Activated CD8-positive, alpha-beta memory T cell treated with anti-CD3 and anti-CD28 coated beads, Interleukin-2, amount 50 U/mL, for 4 hours (primary cell): ENCODE data around the gene SPG21.
"Not testable (repeated sequence)": the region's sequence is repeated elsewhere in the genome, so short reads cannot be mapped to it uniquely, and the experiment has no call there.

Experiments used
- DNase-seq: peaks from one replicate; pipeline ENCODE4 v3.0.0-alpha.2; 2020

The SPG21 gene

GRCh38 chr15:64989416-64990167 is at the start of gene SPG21:
Gene SPG21 (minus strand): TSS chr15:64989914. CDS start chr15:64983569, 6,345 bp downstream.
- DNase-seq = peak; percentile 92

GRCh38 chr15:65038836-65039235 is 49.1 kb upstream of the SPG21 start:
- no peak for DNase-seq

GRCh38 chr15:65038428-65038827 is 48.7 kb upstream of the SPG21 start:
- no peak for DNase-seq

GRCh38 chr15:65037309-65037708 is 47.6 kb upstream of the SPG21 start:
- no peak for DNase-seq

GRCh38 chr15:65034719-65035118 is 45.0 kb upstream of the SPG21 start:
- DNase-seq = no peak

GRCh38 chr15:65033659-65034269 is 44.0 kb upstream of the SPG21 start:
- DNase-seq = no peak

- DNase-seq = no peak
Observed at GRCh38 chr15:65032801-65033537, 43.3 kb upstream of the SPG21 start.

- no peak for DNase-seq
Observed at GRCh38 chr15:65029736-65030208, 40.1 kb upstream of the SPG21 start.

GRCh38 chr15:65028921-65029735 is 39.4 kb upstream of the SPG21 start, which contains the start of gene MTFMT:
Gene MTFMT (minus strand): TSS chr15:65029639. CDS start chr15:65029613, 26 bp downstream.
- DNase-seq = peak; percentile 96

GRCh38 chr15:65028338-65028737 is 38.6 kb upstream of the SPG21 start:
- DNase-seq = no peak

GRCh38 chr15:65027593-65027992 is 37.9 kb upstream of the SPG21 start:
- DNase-seq = no peak

- DNase-seq = no peak
Observed at GRCh38 chr15:65026756-65027155, 37.0 kb upstream of the SPG21 start.

- no peak for DNase-seq
Observed at GRCh38 chr15:65021488-65021887, 31.8 kb upstream of the SPG21 start.

- DNase-seq = no peak
Observed at GRCh38 chr15:65020419-65020818, 30.7 kb upstream of the SPG21 start.

- DNase-seq = not testable (repeated sequence)
Observed at GRCh38 chr15:65011198-65011597, 21.5 kb upstream of the SPG21 start.

GRCh38 chr15:65008983-65009382 is 19.3 kb upstream of the SPG21 start:
- no peak for DNase-seq

- DNase-seq = no peak
Observed at GRCh38 chr15:65006876-65007275, 17.2 kb upstream of the SPG21 start.

- no peak for DNase-seq
Observed at GRCh38 chr15:65004993-65005392, 15.3 kb upstream of the SPG21 start.

- no peak for DNase-seq
Observed at GRCh38 chr15:64997745-64998375, 8.1 kb upstream of the SPG21 start.

GRCh38 chr15:64997066-64997465 is 7.4 kb upstream of the SPG21 start:
- no peak for DNase-seq

GRCh38 chr15:64993290-64993689 is 3.6 kb upstream of the SPG21 start:
- no peak for DNase-seq

GRCh38 chr15:64991536-64992135 is 1.9 kb upstream of the SPG21 start:
- no peak for DNase-seq
